Lower leg skin (tissue), 3 donors: ENCODE measurements around the gene NKD1.

ENCODE experiments used
- CTCF ChIP-seq, 3 donors: fragments of 450-650 bp; IDR thresholded peaks; one replicate each; pipeline ENCODE4 v1.5.1; 2016; ENCODE audit warnings: antibody characterized with exemption in 3 of 3, mild to moderate bottlenecking in 3 of 3, moderate library complexity in 2 of 3
- POLR2A ChIP-seq, 2 donors: fragments of 450-650 bp; IDR thresholded peaks; one replicate each; pipeline ENCODE4 v1.6.1; 2016 to 2017; ENCODE audit warnings: antibody characterized with exemption in 2 of 2, mild to moderate bottlenecking in 1 of 2, moderate library complexity in 1 of 2

- no peak for TF ChIP-seq CTCF (IDR thresholded peaks at IDR 0.05)
- TF ChIP-seq POLR2A (IDR thresholded peaks at IDR 0.05) = no peak
Measured at GRCh38 chr16:50615891-50616290, 67.7 kb downstream of the NKD1 start.
